ENCODE results near the gene SDCCAG8. TPM values are rescaled to one million over a fixed set of nuclear protein-coding genes. Genes with fewer than 3 reads are reported as not detected.

SDCCAG8 gene
- total and polyA plus RNA-seq, 2 experiments from 2014 or later, result 28.0 to 66.7 TPM

GRCh38 chr1:243379208-243379607 is 123.4 kb downstream of the SDCCAG8 start (continued):
- TF ChIP-seq ZNF462 (CRISPR knock-in tag; IDR thresholded peaks at IDR 0.05) (no peak), EZH2phosphoT487 (IDR thresholded peaks at IDR 0.05; ENCODE audit: unreplicated experiment) (no peak), CTCF (conservative IDR thresholded peaks at IDR 0.05; ENCODE audit: low read depth in 2 of 2) (no peak), STAT1 (IDR thresholded peaks at IDR 0.05; ENCODE audit: unreplicated experiment) (no peak), ZNF331 (CRISPR knock-in tag; IDR thresholded peaks at IDR 0.05; ENCODE audit: low read depth) (no peak), ZNF114 (CRISPR knock-in tag; IDR thresholded peaks at IDR 0.05) (no peak), REST (IDR thresholded peaks at IDR 0.05; ENCODE audit: unreplicated experiment) (no peak)

Data from GM23338 (cell line).